GM19025 (cell line): ENCODE results near the gene MSRB1.

Source experiments
- ATAC-seq: cut with Tn5 transposase; IDR thresholded peaks from one replicate; pipeline ENCODE4 v1.9.1; 2021; ENCODE audit warnings: mild to moderate bottlenecking, low read depth, moderate library complexity; ENCODE audit not compliant: unreplicated experiment

The MSRB1 gene

GRCh38 chr16:1942810-1943726, at the start of gene MSRB1:
MSRB1 (minus strand) TSS chr16:1943199; CDS start chr16:1943156, 43 bp downstream.
- peak; percentile 94 for ATAC-seq

GRCh38 chr16:1991948-1992703, 49.1 kb upstream of the MSRB1 start:
- ATAC-seq: peak; percentile 46

GRCh38 chr16:1991588-1991947, 48.6 kb upstream of the MSRB1 start:
- ATAC-seq: peak; percentile 14

GRCh38 chr16:1991135-1991551, 48.1 kb upstream of the MSRB1 start:
- no peak for ATAC-seq

GRCh38 chr16:1990351-1991134, 47.5 kb upstream of the MSRB1 start:
- no peak for ATAC-seq

GRCh38 chr16:1990101-1990350, 47.0 kb upstream of the MSRB1 start:
- ATAC-seq: no peak

GRCh38 chr16:1989209-1990100, 46.5 kb upstream of the MSRB1 start, which contains the start of gene SYNGR3:
SYNGR3 (plus strand) TSS chr16:1989970; CDS start chr16:1990103, 133 bp downstream.
- no peak for ATAC-seq

- ATAC-seq: no peak
Observed at GRCh38 chr16:1987198-1987597, 44.2 kb upstream of the MSRB1 start.

- ATAC-seq: no peak
Observed at GRCh38 chr16:1985466-1986150, 42.6 kb upstream of the MSRB1 start.

- ATAC-seq: peak; percentile 9
Observed at GRCh38 chr16:1984347-1985225, 41.6 kb upstream of the MSRB1 start.

GRCh38 chr16:1983544-1984346, 40.7 kb upstream of the MSRB1 start, which contains the start of gene GFER:
GFER (plus strand) TSS chr16:1984193; CDS start chr16:1984219, 26 bp downstream.
- ATAC-seq: peak; percentile 78

GRCh38 chr16:1982991-1983543, 40.1 kb upstream of the MSRB1 start:
- ATAC-seq: no peak

- ATAC-seq: no peak
Observed at GRCh38 chr16:1982013-1982433, 39.0 kb upstream of the MSRB1 start.

- ATAC-seq: no peak
Observed at GRCh38 chr16:1981398-1981836, 38.4 kb upstream of the MSRB1 start, which contains the start of gene NOXO1. NOXO1 (minus strand) TSS chr16:1981469; CDS start chr16:1981179, 290 bp downstream.

GRCh38 chr16:1980770-1981087, 37.7 kb upstream of the MSRB1 start:
- ATAC-seq: no peak

- ATAC-seq: no peak
Observed at GRCh38 chr16:1980030-1980769, 37.2 kb upstream of the MSRB1 start.
